Body of pancreas (tissue), 4 donors: ENCODE measurements around the gene DOCK4. TPM values are rescaled to one million over a fixed set of nuclear protein-coding genes. Genes with fewer than 3 reads are reported as not detected.

Experiments used
- ATAC-seq: fragments of 150-250 bp; one replicate; pipeline ENCODE4 v1.9.1; 2016
- DNase-seq, 4 donors: peaks; one replicate each; pipeline ENCODE4 v3.0.0-alpha.2; 2019
- H3K27ac ChIP-seq, 4 donors: fragments of 200-600 bp; sonication (generic); 1 replicate in 3 of 4; 2 replicates in 1 of 4; pipeline versions ENCODE4 v1.5.1 to v1.6.1; 2016 to 2019; ENCODE audit warnings: mild to moderate bottlenecking in 1 of 4, mixed read lengths in 1 of 4, moderate library complexity in 1 of 4
- H3K27me3 ChIP-seq, 2 donors: fragments of 200-600 bp; sonication (generic); one replicate each; pipeline ENCODE4 v1.6.0; 2016; ENCODE audit warnings: mild to moderate bottlenecking in 1 of 2
- H3K36me3 ChIP-seq, 2 donors: fragments of 200-600 bp; sonication (generic); replicated peaks in 1 of 2; 2 replicates each; pipeline ENCODE4 v1.5.1; 2016; ENCODE audit warnings: low read depth in 2 of 2; ENCODE audit not compliant: insufficient read depth in 1 of 2
- H3K4me1 ChIP-seq: fragments of 200-600 bp; sonication (generic); one replicate; pipeline ENCODE4 v1.6.0; 2016
- H3K4me3 ChIP-seq, 2 donors: fragments of 200-600 bp; sonication (generic); 1 replicate in 1 of 2; 2 replicates in 1 of 2; pipeline ENCODE4 v1.5.1; 2016 to 2019
- H3K9me3 ChIP-seq, 3 donors: fragments of 200-600 bp; sonication (generic); 1 replicate in 2 of 3; 2 replicates in 1 of 3; pipeline ENCODE4 v1.5.1; 2016
- POLR2A ChIP-seq, 3 donors: fragments of 450-650 bp; IDR thresholded peaks; one replicate each; pipeline ENCODE4 v1.6.1; 2016; ENCODE audit warnings: antibody characterized with exemption in 3 of 3, mild to moderate bottlenecking in 2 of 3
- WGBS, 2 donors: methylation state at CpG; one replicate each; pipeline ENCODE4 v1.1.5; 2017; 5-methylcytosine and 5-hydroxymethylcytosine counted together
- intact Hi-C: fragments of 100-400 bp; cut with DNase I; formaldehyde crosslinking; loops from one replicate; pipeline ENCODE4 v1.15.1; 2023
- total RNA-seq, 2 donors: library from RNA; depleted of rRNA; stranded (reverse); fragments of >200 nt; gene quantifications; one replicate each; pipeline ENCODE4 v1.1.0, GENCODE V29; 2016
- TF ChIP-seq, protein P1 (sequence below), 7 experiments: fragments of 450-650 bp in 4 of 7; fragments of 200-600 bp in 3 of 7; sonication (generic) in 3 of 7; IDR thresholded peaks; one replicate each; pipeline ENCODE4 v1.5.1; 2016 to 2019; ENCODE audit warnings: antibody characterized with exemption in 7 of 7

The DOCK4 gene
- total RNA-seq, 2 donors from 2014 or later, result 24.9 to 34.6 TPM

- DNase-seq (no peak), ATAC-seq (no peak)
- intact Hi-C loops, result loop anchor here (10.0 kb wide), 1 partner anchor 89 kb away; no protein-coding TSS in a partner anchor
- H3K4me3 ChIP-seq, result no peak overlapping the region
- TF ChIP-seq, protein P1, sequence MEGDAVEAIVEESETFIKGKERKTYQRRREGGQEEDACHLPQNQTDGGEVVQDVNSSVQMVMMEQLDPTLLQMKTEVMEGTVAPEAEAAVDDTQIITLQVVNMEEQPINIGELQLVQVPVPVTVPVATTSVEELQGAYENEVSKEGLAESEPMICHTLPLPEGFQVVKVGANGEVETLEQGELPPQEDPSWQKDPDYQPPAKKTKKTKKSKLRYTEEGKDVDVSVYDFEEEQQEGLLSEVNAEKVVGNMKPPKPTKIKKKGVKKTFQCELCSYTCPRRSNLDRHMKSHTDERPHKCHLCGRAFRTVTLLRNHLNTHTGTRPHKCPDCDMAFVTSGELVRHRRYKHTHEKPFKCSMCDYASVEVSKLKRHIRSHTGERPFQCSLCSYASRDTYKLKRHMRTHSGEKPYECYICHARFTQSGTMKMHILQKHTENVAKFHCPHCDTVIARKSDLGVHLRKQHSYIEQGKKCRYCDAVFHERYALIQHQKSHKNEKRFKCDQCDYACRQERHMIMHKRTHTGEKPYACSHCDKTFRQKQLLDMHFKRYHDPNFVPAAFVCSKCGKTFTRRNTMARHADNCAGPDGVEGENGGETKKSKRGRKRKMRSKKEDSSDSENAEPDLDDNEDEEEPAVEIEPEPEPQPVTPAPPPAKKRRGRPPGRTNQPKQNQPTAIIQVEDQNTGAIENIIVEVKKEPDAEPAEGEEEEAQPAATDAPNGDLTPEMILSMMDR (IDR thresholded peaks at IDR 0.05), result no peak
- TF ChIP-seq POLR2A (IDR thresholded peaks at IDR 0.05), result no peak
- no peak overlapping the region for H3K27ac ChIP-seq
- no peaks in the 10 kb centered on the region for H3K9me3 ChIP-seq
- H3K4me1 ChIP-seq, result no peaks in the 10 kb centered on the region
- H3K27me3 ChIP-seq, result no peaks in the 10 kb centered on the region
- 49 to 55% methylated on average over 6 of the region's 6 CpGs for WGBS, 2 donors
- H3K36me3 ChIP-seq, result peaks cover 0 to 2% of the 10 kb centered on the region in 2 donors
These were observed 440.2 kb downstream of the DOCK4 start for GRCh38 chr7:111765751-111766643.

DNA sequence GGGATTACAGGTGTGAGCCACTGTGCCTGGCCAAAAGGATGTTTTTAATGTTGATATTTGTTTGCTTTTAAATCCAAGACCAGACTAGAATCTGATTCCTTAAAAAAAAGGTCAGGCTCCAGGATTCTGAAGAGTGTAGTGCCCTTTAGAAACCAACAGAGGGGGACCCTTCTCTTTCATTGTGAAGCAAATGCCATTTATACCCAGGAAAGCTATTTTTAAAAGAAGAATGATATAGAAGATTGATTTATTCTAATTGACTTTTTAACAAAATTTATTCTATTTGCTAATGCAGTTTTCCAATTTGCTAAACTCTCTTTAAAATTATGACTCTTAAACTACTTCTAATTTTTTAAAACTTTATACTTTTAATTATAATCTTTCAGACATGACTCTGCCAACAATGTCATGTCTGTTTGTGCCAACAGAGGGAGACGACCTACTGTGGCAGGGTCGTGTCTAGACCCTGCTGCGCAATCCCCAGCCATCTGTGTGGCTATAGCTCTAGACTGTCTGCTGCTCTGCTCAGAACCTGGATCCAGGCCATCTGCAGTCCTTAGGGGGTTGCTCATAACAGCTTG lies 442.9 kb downstream of the DOCK4 start:
- intact Hi-C loops, result loop anchor here (10.0 kb wide), 1 partner anchor 91 kb away; no protein-coding TSS in a partner anchor
- WGBS, 2 donors, result 13 to 19% methylated on average over 3 of the region's 3 CpGs

GRCh38 chr7:111762799-111763198 lies 443.4 kb downstream of the DOCK4 start:
- no peak for DNase-seq
- no peak overlapping the region for H3K27ac ChIP-seq
- H3K9me3 ChIP-seq, result no peaks in the 10 kb centered on the region
- no peaks in the 10 kb centered on the region for H3K36me3 ChIP-seq
- no peaks in the 10 kb centered on the region for H3K27me3 ChIP-seq
- H3K4me1 ChIP-seq, result no peaks in the 10 kb centered on the region
- TF ChIP-seq POLR2A (IDR thresholded peaks at IDR 0.05), result no peak
- no peak for ATAC-seq
- intact Hi-C loops, result loop anchor here (10.0 kb wide), 1 partner anchor 92 kb away; no protein-coding TSS in a partner anchor
- 41 to 61% methylated on average over 5 of the region's 5 CpGs for WGBS, 2 donors
- H3K4me3 ChIP-seq, result no peak overlapping the region

More for the DNA sequence above, 442.9 kb downstream of the DOCK4 start:
- TF ChIP-seq, protein P1 (IDR thresholded peaks at IDR 0.05), result peak; percentile 45 to 78 (median 68)
- no peak for TF ChIP-seq POLR2A (IDR thresholded peaks at IDR 0.05)
- Histone ChIP-seq H3K27ac (no peak overlapping the region), H3K27me3 (no peaks in the 10 kb centered on the region), H3K36me3 (no peaks in the 10 kb centered on the region), H3K4me3 (no peak overlapping the region), H3K9me3 (no peaks in the 10 kb centered on the region), H3K4me1 (no peaks in the 10 kb centered on the region)
- ATAC-seq, result peak; percentile 75
- peak in 2 of 4 donors; percentile 19 to 31 for DNase-seq

- no peak for DNase-seq
- Histone ChIP-seq H3K4me1 (no peaks in the 10 kb centered on the region), H3K4me3 (no peak overlapping the region), H3K9me3 (no peaks in the 10 kb centered on the region), H3K27me3 (no peaks in the 10 kb centered on the region), H3K27ac (no peak overlapping the region), H3K36me3 (no peaks in the 10 kb centered on the region)
- ATAC-seq, result no peak
- TF ChIP-seq, protein P1 (IDR thresholded peaks at IDR 0.05), result no peak
- no peak for TF ChIP-seq POLR2A (IDR thresholded peaks at IDR 0.05)
- intact Hi-C loops, result loop anchor here (10.0 kb wide), 1 partner anchor 93 kb away; no protein-coding TSS in a partner anchor
These were observed 444.0 kb downstream of the DOCK4 start for GRCh38 chr7:111762211-111762610.

GRCh38 chr7:111760043-111760442 lies 446.2 kb downstream of the DOCK4 start:
- H3K27ac ChIP-seq, result no peak overlapping the region
- H3K4me3 ChIP-seq, result no peak overlapping the region
- no peaks in the 10 kb centered on the region for H3K27me3 ChIP-seq
- H3K4me1 ChIP-seq, result no peaks in the 10 kb centered on the region
- no peak for TF ChIP-seq POLR2A (IDR thresholded peaks at IDR 0.05)
- TF ChIP-seq, protein P1 (IDR thresholded peaks at IDR 0.05), result no peak
- intact Hi-C loops, result loop anchor here (10.0 kb wide), 1 partner anchor 95 kb away; no protein-coding TSS in a partner anchor
- H3K36me3 ChIP-seq, result no peaks in the 10 kb centered on the region
- WGBS, 2 donors, result 80 to 92% methylated on average over 8 of the region's 8 CpGs
- no peak for ATAC-seq
- H3K9me3 ChIP-seq, result no peaks in the 10 kb centered on the region
- no peak for DNase-seq
